H9 (cell line): ENCODE results near the gene UGT3A1. TPM values are rescaled to one million over a fixed set of nuclear protein-coding genes. Genes with fewer than 3 reads are reported as not detected.

Experiments used
- DNase-seq: peaks from one replicate; pipeline ENCODE4 v3.0.0-alpha.2; 2017
- H2AFZ ChIP-seq: one replicate; pipeline ENCODE4 v1.6.1; 2013; ENCODE audit warnings: mild to moderate bottlenecking, low read length, control low read depth, moderate library complexity
- H2AK5ac ChIP-seq: 2 replicates; pipeline ENCODE4 v1.6.1; 2013; ENCODE audit warnings: low read length, control low read depth, mixed read lengths; ENCODE audit not compliant: insufficient read length
- H2BK120ac ChIP-seq: one replicate; pipeline ENCODE4 v1.6.1; 2013; ENCODE audit warnings: low read depth, mild to moderate bottlenecking, low read length, control low read depth, inconsistent platforms; ENCODE audit not compliant: poor library complexity, severe bottlenecking
- H2BK12ac ChIP-seq: 2 replicates; pipeline ENCODE4 v1.6.1; 2013; ENCODE audit warnings: low read length, control low read depth, mixed read lengths, low read depth; ENCODE audit not compliant: insufficient read length
- H2BK15ac ChIP-seq: 2 replicates; pipeline ENCODE4 v1.6.1; 2013; ENCODE audit warnings: low read depth, low read length, control low read depth
- H2BK20ac ChIP-seq: one replicate; pipeline ENCODE4 v1.6.1; 2013; ENCODE audit warnings: low read depth, mild to moderate bottlenecking, low read length, control low read depth, inconsistent platforms; ENCODE audit not compliant: poor library complexity, severe bottlenecking
- H2BK5ac ChIP-seq: 2 replicates; pipeline ENCODE4 v1.6.1; 2013; ENCODE audit warnings: low read length, control low read depth, mixed read lengths; ENCODE audit not compliant: insufficient read length
- H3K14ac ChIP-seq: 2 replicates; pipeline ENCODE4 v1.6.1; 2013; ENCODE audit warnings: low read length, control low read depth; ENCODE audit not compliant: insufficient read depth
- H3K18ac ChIP-seq: 2 replicates; pipeline ENCODE4 v1.6.1; 2013; ENCODE audit warnings: low read depth, mild to moderate bottlenecking, mixed read lengths, low read length, control low read depth; ENCODE audit not compliant: insufficient read length
- H3K23ac ChIP-seq: 2 replicates; pipeline ENCODE4 v1.6.1; 2013; ENCODE audit warnings: low read length, control low read depth, mixed read lengths, low read depth; ENCODE audit not compliant: insufficient read length
- H3K23me2 ChIP-seq: 2 replicates; pipeline ENCODE4 v1.6.1; 2013; ENCODE audit warnings: low read depth, mild to moderate bottlenecking, mixed read lengths, low read length, control low read depth; ENCODE audit not compliant: insufficient read length, poor library complexity, severe bottlenecking
- H3K27ac ChIP-seq: 2 replicates; pipeline ENCODE4 v1.5.1; 2013; ENCODE audit warnings: low read length, control low read depth, mixed read lengths, low read depth; ENCODE audit not compliant: insufficient read length
- H3K27me3 ChIP-seq: 2 replicates; pipeline ENCODE4 v1.6.1; 2013; ENCODE audit warnings: low read length, control low read depth, inconsistent platforms; ENCODE audit not compliant: insufficient read depth
- H3K4ac ChIP-seq: 2 replicates; pipeline ENCODE4 v1.6.1; 2013; ENCODE audit warnings: low read depth, mild to moderate bottlenecking, control low read depth, inconsistent platforms, low read length, moderate library complexity
- H3K4me1 ChIP-seq: 2 replicates; pipeline ENCODE4 v1.6.1; 2013; ENCODE audit warnings: low read length, control low read depth, inconsistent platforms; ENCODE audit not compliant: insufficient read depth
- H3K4me2 ChIP-seq: 2 replicates; pipeline ENCODE4 v1.6.1; 2013; ENCODE audit warnings: low read length, control low read depth, mixed read lengths; ENCODE audit not compliant: insufficient read length, insufficient read depth
- H3K56ac ChIP-seq: 2 replicates; pipeline ENCODE4 v1.6.1; 2013; ENCODE audit warnings: low read depth, mild to moderate bottlenecking, mixed read lengths, low read length, control low read depth; ENCODE audit not compliant: insufficient read length
- H3K79me1 ChIP-seq: 2 replicates; pipeline ENCODE4 v1.6.1; 2013; ENCODE audit warnings: low read depth, mild to moderate bottlenecking, moderate library complexity, low read length, control low read depth, inconsistent platforms; ENCODE audit not compliant: insufficient read depth, poor library complexity, severe bottlenecking
- H3K79me2 ChIP-seq: 2 replicates; pipeline ENCODE4 v1.6.1; 2013; ENCODE audit warnings: low read length, control low read depth, inconsistent platforms; ENCODE audit not compliant: insufficient read depth
- H3K9ac ChIP-seq: 2 replicates; pipeline ENCODE4 v1.6.1; 2013; ENCODE audit warnings: low read length, control low read depth, mixed read lengths; ENCODE audit not compliant: insufficient read length; ENCODE audit errors: extremely low read depth
- H3K9me3 ChIP-seq: one replicate; pipeline ENCODE4 v1.6.1; 2013; ENCODE audit warnings: low read depth, low read length, inconsistent platforms; ENCODE audit not compliant: control insufficient read depth
- H3T11ph ChIP-seq: one replicate; pipeline ENCODE4 v1.6.1; 2013; ENCODE audit warnings: mild to moderate bottlenecking, low read length, control low read depth, inconsistent platforms
- H4K20me1 ChIP-seq: one replicate; pipeline ENCODE4 v1.6.1; 2013; ENCODE audit not compliant: control insufficient read depth, insufficient read length, insufficient read depth
- H4K5ac ChIP-seq: 2 replicates; pipeline ENCODE4 v1.6.1; 2013; ENCODE audit warnings: low read depth, mild to moderate bottlenecking, mixed read lengths, low read length, control low read depth; ENCODE audit not compliant: insufficient read length
- H4K8ac ChIP-seq: replicated peaks from 2 replicates; pipeline ENCODE4 v1.6.1; 2013; ENCODE audit warnings: low read length, control low read depth, mixed read lengths, low read depth; ENCODE audit not compliant: insufficient read length
- H4K91ac ChIP-seq: 2 replicates; pipeline ENCODE4 v1.6.1; 2013; ENCODE audit warnings: low read depth, mild to moderate bottlenecking, moderate library complexity, mixed read lengths, low read length, control low read depth; ENCODE audit not compliant: insufficient read length
- H3K27ac Mint-ChIP-seq, 3 experiments: 2 replicates in 2 of 3; 3 replicates in 1 of 3; pipeline ENCODE4 v1.8.0; 2020 to 2021; ENCODE audit warnings: mixed read lengths in 3 of 3, mild to moderate bottlenecking in 1 of 3, moderate library complexity in 1 of 3
- H3K27me3 Mint-ChIP-seq: 2 replicates; pipeline ENCODE4 v1.8.0; 2021; ENCODE audit warnings: low read depth, mild to moderate bottlenecking, moderate library complexity, mixed read lengths
- H3K36me3 Mint-ChIP-seq, 3 experiments: 2 replicates in 2 of 3; 3 replicates in 1 of 3; pipeline ENCODE4 v1.8.0; 2020 to 2021; ENCODE audit warnings: low read depth in 3 of 3, mixed read lengths in 3 of 3; ENCODE audit not compliant: insufficient read depth in 1 of 3
- H3K4me1 Mint-ChIP-seq, 2 experiments: 2 replicates each; pipeline ENCODE4 v1.8.0; 2020; ENCODE audit warnings: mixed read lengths in 2 of 2
- H3K4me3 Mint-ChIP-seq, 2 experiments: 2 replicates in 1 of 2; 3 replicates in 1 of 2; pipeline ENCODE4 v1.8.0; 2020 to 2021; ENCODE audit warnings: mild to moderate bottlenecking in 2 of 2, mixed read lengths in 2 of 2, moderate library complexity in 1 of 2
- H3K9me3 Mint-ChIP-seq, 2 experiments: 2 replicates in 1 of 2; 3 replicates in 1 of 2; pipeline ENCODE4 v1.8.0; 2020; ENCODE audit warnings: mild to moderate bottlenecking in 2 of 2, mixed read lengths in 2 of 2, moderate library complexity in 1 of 2
- WGBS: extraction: QIAGEN DNeasy Blood & Tissue Kit; methylation state at CpG from one replicate; pipeline ENCODE4 v1.1.7; 2013; ENCODE audit warnings: missing lambda C conversion rate, low lambda C conversion rate, mixed read lengths; ENCODE audit not compliant: insufficient read length; ENCODE audit errors: extremely low coverage; 5-methylcytosine and 5-hydroxymethylcytosine counted together
- total RNA-seq: library from RNA; stranded (reverse); gene quantifications from 2 replicates; pipeline ENCODE4 v1.2.1, GENCODE V29; 2021
- TF ChIP-seq, protein P1 (sequence below): fragments of 200-600 bp; sonication (generic); conservative IDR thresholded peaks from 3 replicates; pipeline ENCODE4 v1.8.0; 2021; ENCODE audit warnings: antibody characterized with exemption, mild to moderate bottlenecking

UGT3A1 gene
- total RNA-seq, 1 experiment from 2014 or later = 1.8 TPM

DNA sequence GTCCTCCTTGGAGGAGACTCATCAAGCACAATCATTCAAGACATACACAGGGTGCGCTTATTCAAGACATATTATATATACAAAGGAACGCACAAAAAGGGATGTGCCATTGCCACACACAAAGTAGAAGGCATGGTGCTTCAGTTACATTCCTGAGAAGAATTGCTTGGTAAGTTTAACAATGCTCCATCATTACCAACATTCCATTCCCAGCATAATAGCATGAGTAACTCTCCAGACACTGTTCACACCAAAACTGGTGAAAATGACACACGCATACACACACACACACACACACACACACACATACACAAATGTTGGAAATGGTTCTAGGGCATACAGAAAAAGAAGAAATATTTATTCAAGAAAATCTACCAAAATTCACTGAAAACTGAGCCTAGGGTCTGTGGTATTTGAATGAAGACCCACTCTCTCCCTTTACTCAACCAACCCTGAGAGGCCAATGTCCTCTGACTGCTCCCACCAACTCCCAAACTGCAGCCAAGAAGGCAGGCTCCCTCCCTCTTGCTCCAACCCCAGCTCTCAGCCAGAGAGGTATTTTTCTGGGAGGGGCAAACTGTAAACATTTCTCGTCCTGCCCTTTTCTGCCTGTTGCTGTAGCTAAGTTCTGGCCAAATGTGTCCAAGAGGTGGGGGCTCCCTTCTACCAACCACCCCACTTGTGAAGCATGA is 19.9 kb downstream of the UGT3A1 start:
- Mint-ChIP-seq H3K9me3 (peaks cover 20 to 30% of the 10 kb centered on the region in 2 experiments), H3K4me3 (no peak overlapping the region), H3K36me3 (peaks cover 0 to 5% (median 0%) of the 10 kb centered on the region in 3 experiments; a peak in 2 of 7 replicates), H3K27me3 (peaks cover 5% of the 10 kb centered on the region), H3K4me1 (no peaks in the 10 kb centered on the region), H3K27ac (no peak overlapping the region)
- no peaks in the 10 kb centered on the region for H3K27me3 ChIP-seq
- H4K5ac ChIP-seq = no peak overlapping the region
- no peak overlapping the region for H3K4ac ChIP-seq
- H2BK12ac ChIP-seq = no peak overlapping the region
- no peak for DNase-seq
- no peak overlapping the region for H3T11ph ChIP-seq
- no peak overlapping the region for H2BK15ac ChIP-seq
- no peak overlapping the region for H4K91ac ChIP-seq
- H3K18ac ChIP-seq = no peak overlapping the region
- H3K4me2 ChIP-seq = no peak overlapping the region
- no peaks in the 10 kb centered on the region for H3K79me2 ChIP-seq
- H3K9me3 ChIP-seq = no peaks in the 10 kb centered on the region
- H3K14ac ChIP-seq = no peak overlapping the region
- no peaks in the 10 kb centered on the region for H3K23me2 ChIP-seq
- no peak overlapping the region for H2BK20ac ChIP-seq
- WGBS = no CpG with 5 or more reads among the region's 4 CpGs
- H3K79me1 ChIP-seq = no peaks in the 10 kb centered on the region
- H2BK5ac ChIP-seq = no peak overlapping the region
- H3K23ac ChIP-seq = no peak overlapping the region
- H3K9ac ChIP-seq = no peak overlapping the region
- no peak overlapping the region for H2AK5ac ChIP-seq
- no peak overlapping the region for H4K8ac ChIP-seq
- TF ChIP-seq, protein P1, sequence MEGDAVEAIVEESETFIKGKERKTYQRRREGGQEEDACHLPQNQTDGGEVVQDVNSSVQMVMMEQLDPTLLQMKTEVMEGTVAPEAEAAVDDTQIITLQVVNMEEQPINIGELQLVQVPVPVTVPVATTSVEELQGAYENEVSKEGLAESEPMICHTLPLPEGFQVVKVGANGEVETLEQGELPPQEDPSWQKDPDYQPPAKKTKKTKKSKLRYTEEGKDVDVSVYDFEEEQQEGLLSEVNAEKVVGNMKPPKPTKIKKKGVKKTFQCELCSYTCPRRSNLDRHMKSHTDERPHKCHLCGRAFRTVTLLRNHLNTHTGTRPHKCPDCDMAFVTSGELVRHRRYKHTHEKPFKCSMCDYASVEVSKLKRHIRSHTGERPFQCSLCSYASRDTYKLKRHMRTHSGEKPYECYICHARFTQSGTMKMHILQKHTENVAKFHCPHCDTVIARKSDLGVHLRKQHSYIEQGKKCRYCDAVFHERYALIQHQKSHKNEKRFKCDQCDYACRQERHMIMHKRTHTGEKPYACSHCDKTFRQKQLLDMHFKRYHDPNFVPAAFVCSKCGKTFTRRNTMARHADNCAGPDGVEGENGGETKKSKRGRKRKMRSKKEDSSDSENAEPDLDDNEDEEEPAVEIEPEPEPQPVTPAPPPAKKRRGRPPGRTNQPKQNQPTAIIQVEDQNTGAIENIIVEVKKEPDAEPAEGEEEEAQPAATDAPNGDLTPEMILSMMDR = no peak
- no peak overlapping the region for H3K56ac ChIP-seq
- H2AFZ ChIP-seq = no peak overlapping the region
- H3K27ac ChIP-seq = no peak overlapping the region
- H2BK120ac ChIP-seq = no peak overlapping the region
- no peaks in the 10 kb centered on the region for H3K4me1 ChIP-seq
- no peaks in the 10 kb centered on the region for H4K20me1 ChIP-seq
